Adrenal gland (tissue), 5 donors: ENCODE measurements around the gene PITX3.

Source experiments
- CTCF ChIP-seq, 6 experiments: fragments of 450-650 bp in 4 of 6; fragments of 200-600 bp in 2 of 6; sonication (generic) in 1 of 6; IDR thresholded peaks; 1 replicate in 5 of 6; 2 replicates in 1 of 6; pipeline versions ENCODE4 v1.5.1 to v1.8.0; 2016 to 2021; ENCODE audit warnings: antibody characterized with exemption in 6 of 6, mild to moderate bottlenecking in 2 of 6, moderate library complexity in 1 of 6
- POLR2A ChIP-seq, 2 donors: fragments of 450-650 bp; IDR thresholded peaks; one replicate each; pipeline ENCODE4 v1.6.1; 2017; ENCODE audit warnings: antibody characterized with exemption in 2 of 2, mild to moderate bottlenecking in 2 of 2, moderate library complexity in 1 of 2
- donor health status: DM: no; HTN: no; CAD: no.

GRCh38 chr10:102191956-102192355, 49.4 kb downstream of the PITX3 start:
- TF ChIP-seq CTCF (IDR thresholded peaks at IDR 0.05) (no peak), POLR2A (IDR thresholded peaks at IDR 0.05) (no peak)
